GM19395 (cell line): ENCODE measurements around the gene CLEC10A.
A peak's percentile ranks its signal among the peaks of the same experiment; 100 is the strongest.

Source experiments
- ATAC-seq: cut with Tn5 transposase; IDR thresholded peaks from one replicate; pipeline ENCODE4 v1.9.1; 2021; ENCODE audit warnings: mild to moderate bottlenecking, moderate library complexity; ENCODE audit not compliant: unreplicated experiment

Gene CLEC10A

DNA sequence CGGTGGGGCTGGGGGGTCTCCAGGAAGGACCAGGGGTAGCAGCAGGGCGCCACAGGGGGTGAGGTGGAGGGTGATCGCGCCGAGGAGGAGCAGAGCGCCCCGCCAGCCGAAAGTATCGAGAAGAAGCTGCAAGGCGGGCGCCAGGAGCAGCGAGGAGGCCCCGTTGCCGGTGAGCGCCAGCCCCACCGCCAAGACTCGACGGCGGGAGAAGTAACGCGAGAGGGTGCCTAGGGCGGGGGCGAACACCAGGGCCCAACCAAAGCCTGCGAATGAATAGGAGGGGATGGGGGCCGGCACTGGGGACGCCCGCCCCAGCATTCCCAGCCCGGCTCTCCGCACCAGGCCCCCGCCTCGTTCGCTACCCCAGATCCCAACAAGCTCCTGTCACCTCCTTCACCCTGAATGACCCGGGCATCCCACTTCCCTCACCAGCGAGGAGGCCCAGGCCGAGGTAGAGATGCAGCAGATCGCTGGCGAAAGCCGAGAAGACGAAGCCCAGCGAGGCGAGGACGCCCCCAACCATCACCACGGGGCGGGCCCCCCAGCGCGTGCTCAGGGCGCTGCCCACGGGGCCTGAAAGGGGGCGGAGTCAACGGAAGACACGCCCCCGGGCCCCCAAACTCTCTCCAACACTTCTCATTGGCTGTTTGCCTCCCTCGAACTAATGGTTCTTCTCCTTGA lies 37.4 kb downstream of the CLEC10A start:
- ATAC-seq: no peak

DNA sequence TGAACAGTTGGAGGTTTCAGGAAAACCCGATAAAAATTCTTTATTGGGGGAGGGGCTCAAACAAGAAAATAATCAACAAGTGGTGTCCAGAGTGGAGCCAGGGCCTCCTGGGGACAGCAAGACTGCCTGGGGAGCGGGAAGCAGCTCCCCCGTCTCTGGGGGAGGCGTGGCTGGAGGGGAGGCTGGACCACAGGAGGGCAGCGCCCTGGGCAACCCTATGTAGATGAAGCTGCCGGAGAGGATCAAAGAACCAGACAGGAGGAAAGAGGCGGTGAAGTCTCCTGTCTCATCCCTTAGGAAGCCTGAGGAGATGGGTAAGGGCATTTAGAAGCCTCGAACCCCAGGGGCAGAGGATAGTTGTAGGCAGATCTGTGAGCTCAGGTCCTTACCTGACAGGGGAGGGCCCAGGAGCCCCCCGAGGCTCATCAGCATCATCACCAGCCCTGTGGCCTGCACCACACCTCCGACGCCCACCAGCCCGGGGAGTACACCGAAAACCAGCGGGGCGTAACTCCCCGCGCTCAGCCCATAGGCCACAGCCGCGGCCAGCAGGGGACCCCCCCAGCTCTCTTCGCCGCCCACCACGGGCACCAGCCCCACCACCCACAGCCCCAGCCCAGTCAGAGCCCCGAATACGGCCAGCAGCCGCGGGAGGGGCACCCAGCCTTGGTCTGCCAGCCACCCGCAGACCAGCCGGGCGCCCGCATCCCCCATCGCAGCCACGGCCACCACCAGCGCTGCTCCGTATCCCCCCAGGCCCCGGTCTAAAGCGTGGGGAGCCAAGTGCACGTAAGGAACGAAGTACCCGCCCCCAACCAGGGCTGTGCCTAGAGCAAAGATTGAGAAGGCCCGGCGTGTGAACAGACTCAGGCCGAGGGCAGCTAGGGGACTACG lies 38.2 kb downstream of the CLEC10A start:
- no peak for ATAC-seq

DNA sequence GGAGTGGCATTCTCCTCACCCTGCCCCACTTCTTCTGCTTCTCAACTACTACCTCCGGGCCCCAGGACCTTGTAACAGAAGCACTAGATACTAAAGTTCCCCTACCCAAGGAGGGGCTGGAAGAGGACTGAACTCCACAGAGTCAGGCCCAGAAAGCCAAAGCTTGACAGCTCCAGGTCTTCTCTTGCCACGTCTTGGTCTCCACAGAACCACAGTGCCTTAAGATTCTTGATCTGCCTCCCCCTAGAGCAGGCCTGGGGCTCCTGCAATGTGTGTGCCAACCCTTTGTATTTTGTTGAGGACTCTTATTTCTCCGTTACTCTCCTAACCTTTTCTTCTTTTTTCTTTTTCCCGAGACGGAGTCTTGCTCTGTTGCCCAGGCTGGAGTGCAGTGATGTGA lies 40.2 kb downstream of the CLEC10A start:
- ATAC-seq: no peak

DNA sequence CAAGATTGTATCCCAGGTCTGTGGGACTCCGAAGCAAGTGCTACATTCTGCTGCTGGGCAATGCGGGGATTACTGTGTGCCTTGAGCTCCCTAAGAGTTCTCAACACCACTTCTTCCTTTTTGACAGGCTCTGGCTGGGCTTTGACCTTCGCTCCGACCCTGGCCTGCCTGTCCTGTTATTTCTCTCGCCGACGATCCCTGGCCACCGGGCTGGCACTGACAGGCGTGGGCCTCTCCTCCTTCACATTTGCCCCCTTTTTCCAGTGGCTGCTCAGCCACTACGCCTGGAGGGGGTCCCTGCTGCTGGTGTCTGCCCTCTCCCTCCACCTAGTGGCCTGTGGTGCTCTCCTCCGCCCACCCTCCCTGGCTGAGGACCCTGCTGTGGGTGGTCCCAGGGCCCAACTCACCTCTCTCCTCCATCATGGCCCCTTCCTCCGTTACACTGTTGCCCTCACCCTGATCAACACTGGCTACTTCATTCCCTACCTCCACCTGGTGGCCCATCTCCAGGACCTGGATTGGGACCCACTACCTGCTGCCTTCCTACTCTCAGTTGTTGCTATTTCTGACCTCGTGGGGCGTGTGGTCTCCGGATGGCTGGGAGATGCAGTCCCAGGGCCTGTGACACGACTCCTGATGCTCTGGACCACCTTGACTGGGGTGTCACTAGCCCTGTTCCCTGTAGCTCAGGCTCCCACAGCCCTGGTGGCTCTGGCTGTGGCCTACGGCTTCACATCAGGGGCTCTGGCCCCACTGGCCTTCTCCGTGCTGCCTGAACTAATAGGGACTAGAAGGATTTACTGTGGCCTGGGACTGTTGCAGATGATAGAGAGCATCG lies 41.8 kb downstream of the CLEC10A start:
- ATAC-seq: no peak

- ATAC-seq: peak; percentile 92
Observed at GRCh38 chr17:7035591-7036368, 44.3 kb downstream of the CLEC10A start, which contains the start of gene SLC16A13. TSS of gene SLC16A13 (plus strand) at chr17:7036015. CDS start at chr17:7036383, 368 bp downstream.

GRCh38 chr17:7034955-7035590 lies 45.0 kb downstream of the CLEC10A start:
- ATAC-seq: peak; percentile 10

GRCh38 chr17:7029659-7030058 lies 50.4 kb downstream of the CLEC10A start:
- ATAC-seq: no peak

- no peak for ATAC-seq
Observed at GRCh38 chr17:7029096-7029495, 51.0 kb downstream of the CLEC10A start.

DNA sequence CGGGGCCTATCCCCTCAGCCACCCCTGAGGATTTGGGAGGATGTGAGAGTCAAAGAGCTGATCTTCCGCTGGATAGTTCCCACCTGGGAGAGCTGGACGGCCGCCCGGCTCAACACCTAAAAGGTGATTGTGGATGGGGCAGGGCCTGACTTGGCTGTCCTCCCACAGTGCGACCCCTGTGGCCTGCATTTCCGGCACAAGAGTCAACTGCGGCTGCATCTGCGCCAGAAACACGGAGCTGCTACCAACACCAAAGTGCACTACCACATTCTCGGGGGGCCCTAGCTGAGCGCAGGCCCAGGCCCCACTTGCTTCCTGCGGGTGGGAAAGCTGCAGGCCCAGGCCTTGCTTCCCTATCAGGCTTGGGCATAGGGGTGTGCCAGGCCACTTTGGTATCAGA lies 52.7 kb downstream of the CLEC10A start:
- ATAC-seq: no peak

DNA sequence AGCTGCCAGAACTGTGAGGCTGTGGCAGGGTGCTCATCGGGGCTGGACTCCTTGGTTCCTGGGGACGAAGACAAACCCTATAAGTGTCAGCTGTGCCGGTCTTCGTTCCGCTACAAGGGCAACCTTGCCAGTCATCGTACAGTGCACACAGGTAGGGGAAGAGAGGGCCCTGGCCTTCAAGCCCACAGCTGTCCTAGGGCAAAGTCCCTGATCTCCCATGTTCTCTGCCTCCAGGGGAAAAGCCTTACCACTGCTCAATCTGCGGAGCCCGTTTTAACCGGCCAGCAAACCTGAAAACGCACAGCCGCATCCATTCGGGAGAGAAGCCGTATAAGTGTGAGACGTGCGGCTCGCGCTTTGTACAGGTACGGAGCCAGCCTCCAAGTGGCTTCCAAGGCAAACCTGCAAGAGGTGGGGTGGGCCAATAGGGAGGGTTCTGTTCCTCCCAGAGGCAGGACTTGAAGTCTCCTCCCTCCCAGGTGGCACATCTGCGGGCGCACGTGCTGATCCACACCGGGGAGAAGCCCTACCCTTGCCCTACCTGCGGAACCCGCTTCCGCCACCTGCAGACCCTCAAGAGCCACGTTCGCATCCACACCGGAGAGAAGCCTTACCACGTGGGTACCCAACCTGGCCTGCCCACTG lies 53.5 kb downstream of the CLEC10A start:
- ATAC-seq: no peak

GRCh38 chr17:7025245-7025644 lies 54.8 kb downstream of the CLEC10A start:
- ATAC-seq: no peak
